ENCODE data around the gene RIPOR2. TPM values are rescaled to one million over a fixed set of nuclear protein-coding genes. Genes with fewer than 3 reads are reported as not detected.
"Not testable (repeated sequence)": the region's sequence is repeated elsewhere in the genome, so short reads cannot be mapped to it uniquely, and the experiment has no call there.

RIPOR2 gene
- total RNA-seq, 2 experiments from 2014 or later, result 21.0 to 23.5 TPM

GRCh38 chr6:24899136-24899996 lies 36.4 kb downstream of the RIPOR2 start:
- ChIA-PET CTCF (interaction anchor here (1.1 to 3.2 kb wide), 5 partner anchors 11 to 92 kb away, joined by 3 to 24 read pairs (median 4); no protein-coding TSS in a partner anchor), POLR2A (interaction anchor here (0.8 to 2.0 kb wide), 5 partner anchors 9 to 37 kb away, joined by 3 to 8 read pairs (median 6); partner anchors contain the start of gene RIPOR2)

DNA sequence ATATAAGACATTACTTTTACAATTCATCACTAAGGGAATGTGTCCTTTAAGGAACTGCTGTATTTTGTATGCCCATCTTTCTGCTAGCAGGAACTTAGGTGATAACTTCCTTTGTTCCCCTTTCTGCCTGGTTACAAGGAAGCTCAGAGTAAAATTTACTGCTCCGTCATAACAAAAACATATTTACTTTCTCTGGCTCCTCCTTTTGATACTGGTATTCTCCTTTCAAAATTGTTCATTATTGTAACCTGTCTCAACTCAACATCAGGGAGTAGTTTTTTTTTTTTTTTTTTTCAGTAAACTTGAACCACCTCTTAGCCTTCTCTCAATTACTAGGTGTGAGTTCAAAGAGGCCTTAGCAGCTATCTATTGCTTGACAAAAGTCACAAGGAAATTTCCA lies 37.1 kb downstream of the RIPOR2 start:
- CTCF ChIA-PET, result interaction anchor here (0.7 to 3.2 kb wide), 6 partner anchors 11 to 125 kb away, joined by 3 to 24 read pairs (median 4); no protein-coding TSS in a partner anchor

GRCh38 chr6:24897186-24897585 lies 38.6 kb downstream of the RIPOR2 start:
- ChIA-PET CTCF (no interaction called here), POLR2A (no interaction called here)

More for the DNA sequence above, 37.1 kb downstream of the RIPOR2 start:
- POLR2A ChIA-PET, result interaction anchor here (0.8 to 1.8 kb wide), 2 partner anchors 10 to 15 kb away, joined by 3 to 7 read pairs; no protein-coding TSS in a partner anchor

- ChIA-PET CTCF (interaction anchor here (1.0 kb wide), 1 partner anchor 11 kb away, joined by 3 read pairs; no protein-coding TSS in a partner anchor), POLR2A (no interaction called here)
Observed at GRCh38 chr6:24893342-24893850, 42.4 kb downstream of the RIPOR2 start.

DNA sequence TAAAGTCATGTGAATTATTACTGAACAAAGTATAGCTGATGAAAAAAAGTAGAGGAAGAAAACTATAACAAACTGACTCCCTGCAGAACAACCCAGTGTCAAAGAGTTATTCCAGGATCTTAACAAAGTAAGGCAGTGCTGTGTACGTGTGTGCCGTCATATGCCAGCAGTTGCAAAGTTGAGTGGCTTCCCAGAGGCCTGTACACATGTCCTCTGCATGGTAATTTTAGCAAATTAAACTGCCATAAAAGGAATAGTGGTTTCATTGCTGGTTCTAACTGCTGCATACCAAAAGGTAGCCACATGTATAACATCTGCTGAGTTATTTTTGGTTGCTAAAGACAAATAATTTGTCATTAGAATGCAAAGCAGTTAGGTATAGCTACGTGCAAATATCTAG lies 44.8 kb downstream of the RIPOR2 start:
- ChIA-PET CTCF (interaction anchor here (0.6 kb wide), 1 partner anchor 48 kb away, joined by 3 read pairs; no protein-coding TSS in a partner anchor), POLR2A (no interaction called here)

DNA sequence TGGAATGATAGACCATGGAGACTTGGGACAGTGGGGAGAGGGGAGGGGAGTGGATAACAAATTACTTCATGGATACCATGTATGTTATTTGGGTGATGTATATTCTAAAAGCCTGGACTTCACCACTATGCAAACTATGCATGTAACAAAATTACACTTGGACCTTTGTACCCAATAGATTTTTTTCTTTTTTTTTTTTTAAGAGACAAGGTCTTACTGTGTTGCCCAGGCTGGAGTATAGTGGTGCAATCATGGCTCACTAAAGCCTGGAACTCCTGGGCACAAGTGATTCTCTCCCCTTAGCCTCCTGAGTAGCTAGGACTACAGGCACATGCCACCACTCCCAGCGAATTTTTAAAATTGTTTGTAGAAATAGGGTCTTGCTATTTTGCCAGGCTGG lies 45.3 kb downstream of the RIPOR2 start:
- ChIA-PET CTCF (interaction anchor here (0.6 kb wide), 1 partner anchor 47 kb away, joined by 3 read pairs; no protein-coding TSS in a partner anchor), POLR2A (no interaction called here)

- ChIA-PET POLR2A (interaction anchor here (1.3 kb wide), 1 partner anchor 19 kb away, joined by 3 read pairs; no protein-coding TSS in a partner anchor), CTCF (interaction anchor here (0.6 to 1.9 kb wide), 7 partner anchors 11 to 137 kb away, joined by 3 to 6 read pairs (median 4); no protein-coding TSS in a partner anchor)
Observed at GRCh38 chr6:24888715-24889370, 46.9 kb downstream of the RIPOR2 start.

GRCh38 chr6:24887545-24888140 lies 48.1 kb downstream of the RIPOR2 start:
- POLR2A ChIA-PET, result interaction anchor here (1.3 kb wide), 1 partner anchor 21 kb away, joined by 3 read pairs; no protein-coding TSS in a partner anchor
- CTCF ChIA-PET, result interaction anchor here (0.7 to 1.9 kb wide), 3 partner anchors 12 to 46 kb away, joined by 3 to 6 read pairs (median 4); no protein-coding TSS in a partner anchor

GRCh38 chr6:24883618-24884017 lies 52.1 kb downstream of the RIPOR2 start:
- CTCF ChIA-PET, result interaction anchor here (1.0 to 1.3 kb wide), 3 partner anchors 26 to 136 kb away, joined by 3 to 8 read pairs (median 7); no protein-coding TSS in a partner anchor
- POLR2A ChIA-PET, result interaction anchor here (1.2 to 1.6 kb wide), 2 partner anchors 15 to 27 kb away, joined by 3 to 7 read pairs; no protein-coding TSS in a partner anchor

- CTCF ChIA-PET, result interaction anchor here (0.7 to 1.3 kb wide), 8 partner anchors 11 to 136 kb away, joined by 3 to 8 read pairs (median 4); no protein-coding TSS in a partner anchor
Observed at GRCh38 chr6:24882835-24883555, 52.8 kb downstream of the RIPOR2 start.

GRCh38 chr6:24882295-24882694 lies 53.5 kb downstream of the RIPOR2 start:
- ChIA-PET CTCF (interaction anchor here (0.7 to 1.6 kb wide), 6 partner anchors 12 to 110 kb away, joined by 3 to 4 read pairs (median 4); no protein-coding TSS in a partner anchor), POLR2A (interaction anchor here (0.6 to 0.9 kb wide), 2 partner anchors 42 to 568 kb away, joined by 3 read pairs; no protein-coding TSS in a partner anchor)

More at GRCh38 chr6:24882835-24883555, 52.8 kb downstream of the RIPOR2 start:
- POLR2A ChIA-PET, result interaction anchor here (0.9 to 1.6 kb wide), 3 partner anchors 16 to 41 kb away, joined by 3 to 7 read pairs (median 3); no protein-coding TSS in a partner anchor

DNA sequence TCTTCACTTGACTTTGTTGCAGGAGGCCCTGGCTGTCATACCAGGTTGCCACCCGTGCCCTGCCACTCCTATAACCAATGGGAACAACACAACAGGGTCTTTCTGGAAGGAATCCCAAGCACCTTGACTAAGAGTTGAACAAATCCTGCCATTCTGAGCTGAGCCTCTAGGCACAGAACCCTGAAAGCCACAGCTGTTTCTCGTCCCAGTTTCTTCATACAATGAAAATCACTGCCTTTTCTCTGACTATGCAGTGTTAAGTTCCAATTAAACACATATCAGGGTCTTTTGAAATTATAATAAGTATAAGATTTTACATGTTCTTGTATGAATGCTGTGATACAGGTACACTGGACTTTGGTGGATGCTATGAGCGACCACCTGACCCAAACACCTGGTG lies 54.4 kb downstream of the RIPOR2 start:
- POLR2A ChIA-PET, result interaction anchor here (0.6 to 1.1 kb wide), 2 partner anchors 145 to 567 kb away, joined by 3 read pairs; no protein-coding TSS in a partner anchor
- CTCF ChIA-PET, result interaction anchor here (1.6 to 2.8 kb wide), 2 partner anchors 23 to 30 kb away, joined by 4 to 8 read pairs; no protein-coding TSS in a partner anchor

GRCh38 chr6:24880451-24880850 lies 55.3 kb downstream of the RIPOR2 start:
- CTCF ChIA-PET, result interaction anchor here (1.5 to 2.8 kb wide), 3 partner anchors 22 to 137 kb away, joined by 4 to 8 read pairs (median 4); no protein-coding TSS in a partner anchor
- POLR2A ChIA-PET, result no interaction called here

GRCh38 chr6:24879351-24879750 lies 56.4 kb downstream of the RIPOR2 start:
- POLR2A ChIA-PET, result no interaction called here
- CTCF ChIA-PET, result interaction anchor here (0.9 to 2.8 kb wide), 4 partner anchors 21 to 138 kb away, joined by 3 to 8 read pairs (median 4); no protein-coding TSS in a partner anchor

DNA sequence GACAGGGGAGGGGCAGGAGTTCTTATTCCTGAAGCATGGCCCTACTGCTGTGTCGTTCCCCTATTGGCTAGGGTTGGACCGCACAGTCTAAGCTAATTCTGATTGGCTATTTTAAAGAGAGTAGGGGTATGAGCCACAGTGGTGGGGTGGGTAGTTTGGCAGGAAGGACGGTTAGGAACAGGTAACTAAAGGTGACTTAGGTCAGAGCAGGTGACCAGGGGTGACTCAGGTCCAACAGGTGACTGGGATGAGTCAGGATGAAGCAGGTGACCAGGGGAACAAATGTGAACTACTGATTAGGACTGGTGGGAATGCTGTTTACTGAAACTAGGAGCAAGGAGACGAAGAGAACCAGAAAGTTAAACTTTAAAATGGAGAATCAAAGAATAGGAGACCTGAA lies 58.0 kb downstream of the RIPOR2 start:
- CTCF ChIA-PET, POLR2A ChIA-PET: not testable (repeated sequence)

DNA sequence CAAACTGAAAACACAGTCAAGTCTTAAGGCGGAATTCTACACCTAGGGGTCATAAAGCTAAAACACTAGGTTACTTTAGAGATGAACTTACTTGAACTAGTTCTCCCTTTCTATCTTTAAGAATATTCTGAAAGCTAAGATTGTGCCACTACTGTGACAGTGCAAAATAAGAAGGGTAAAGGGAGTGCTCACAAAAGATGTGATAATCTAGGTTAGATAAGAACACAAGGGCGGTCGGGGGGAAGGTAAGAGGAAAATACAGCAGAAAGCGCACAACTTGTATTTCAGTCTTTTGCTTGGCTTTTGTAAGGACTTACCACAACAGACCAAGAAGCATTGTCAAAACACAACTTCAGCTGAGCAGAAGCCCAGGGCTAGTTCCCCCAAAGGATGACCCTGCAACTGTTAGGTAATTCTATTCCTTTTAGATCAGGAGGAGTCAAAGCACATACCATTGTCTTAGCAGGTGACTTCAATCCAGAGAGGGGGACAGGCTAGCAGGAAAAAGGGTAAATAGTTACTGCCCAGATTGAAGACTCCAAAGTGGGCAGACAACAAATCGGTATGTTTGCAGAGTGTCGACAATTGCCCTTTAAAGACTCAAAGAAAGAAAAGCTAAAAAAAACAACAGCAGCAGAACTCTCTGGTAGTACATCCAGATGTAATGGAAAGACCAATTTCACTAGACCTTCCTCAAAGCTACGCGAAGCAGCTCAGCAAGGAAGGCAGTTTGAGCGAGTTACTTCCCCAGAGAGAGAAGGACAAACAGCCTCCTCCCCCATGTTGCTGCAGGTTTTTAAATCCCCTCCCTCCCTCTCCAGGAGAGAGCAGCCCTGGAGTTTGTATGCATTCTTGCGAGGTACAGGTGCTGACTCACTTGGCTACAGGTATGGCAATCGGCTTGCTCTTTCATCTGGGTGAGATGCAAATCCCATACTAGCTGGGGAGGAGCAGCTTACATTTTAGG lies 59.0 kb downstream of the RIPOR2 start:
- ChIA-PET POLR2A (no interaction called here), CTCF (interaction anchor here (0.9 kb wide), 1 partner anchor 151 kb away, joined by 3 read pairs; no protein-coding TSS in a partner anchor)

GRCh38 chr6:24875534-24875901 lies 60.2 kb downstream of the RIPOR2 start:
- CTCF ChIA-PET, result no interaction called here

More at GRCh38 chr6:24875534-24875901, 60.2 kb downstream of the RIPOR2 start:
- POLR2A ChIA-PET, result no interaction called here

Measured in activated CD8-positive, alpha-beta memory T cell treated with anti-CD3 and anti-CD28 coated beads for 36 hours (primary cell).